H1 (cell line): ENCODE measurements around the gene MESD. TPM values are rescaled to one million over a fixed set of nuclear protein-coding genes. Genes with fewer than 3 reads are reported as not detected.

Experiments used
- CTCF ChIA-PET: fragments of 300-600 bp; sonication (Branson Sonifier 250); formaldehyde crosslinking; loops from one replicate; lab custom pipeline; 2021; ENCODE audit not compliant: partially characterized antibody; lab: Charles Lee
- POLR2A ChIA-PET: fragments of 300-600 bp; sonication (Branson Sonifier 250); formaldehyde crosslinking; loops from one replicate; lab custom pipeline; 2021; ENCODE audit warnings: inconsistent platforms; ENCODE audit not compliant: partially characterized antibody; lab: Charles Lee
- DNase-seq, 2 experiments: peaks; one replicate each; pipeline versions ENCODE4 v3.0.0 to v3.0.0-alpha.2; 2010 to 2022; ENCODE audit warnings: low spot score in 2 of 2, low read depth in 1 of 2, mixed read lengths in 1 of 2
- FAIRE-seq: peaks from 2 replicates; lab custom pipeline; 2011; peaks lifted over from hg19 to GRCh38; lab: Jason Lieb, UNC
- H2AFZ ChIP-seq: 2 replicates; pipeline ENCODE4 v1.8.1; 2012; ENCODE audit warnings: low read length, inconsistent platforms
- H2AK5ac ChIP-seq: 2 replicates; pipeline ENCODE4 v1.6.1; 2013; ENCODE audit warnings: low read depth, low read length
- H2BK120ac ChIP-seq: replicated peaks from 2 replicates; pipeline ENCODE3; 2013; ENCODE audit warnings: low read depth, low read length, inconsistent platforms
- H2BK12ac ChIP-seq: 2 replicates; pipeline ENCODE4 v1.6.1; 2013; ENCODE audit warnings: low read depth, low read length
- H2BK15ac ChIP-seq: 2 replicates; pipeline ENCODE4 v1.6.1; 2013; ENCODE audit warnings: low read length
- H2BK20ac ChIP-seq: 2 replicates; pipeline ENCODE4 v1.6.1; 2013; ENCODE audit warnings: low read length
- H2BK5ac ChIP-seq: 2 replicates; pipeline ENCODE4 v1.6.1; 2013; ENCODE audit warnings: low read depth, low read length
- H3K14ac ChIP-seq: 2 replicates; pipeline ENCODE4 v1.6.1; 2013; ENCODE audit warnings: inconsistent platforms; ENCODE audit not compliant: insufficient read length
- H3K18ac ChIP-seq: 2 replicates; pipeline ENCODE4 v1.6.1; 2013; ENCODE audit warnings: low read length; ENCODE audit errors: extremely low read depth
- H3K23ac ChIP-seq: 2 replicates; pipeline ENCODE4 v1.6.1; 2013; ENCODE audit warnings: inconsistent platforms; ENCODE audit not compliant: insufficient read length
- H3K23me2 ChIP-seq: 2 replicates; pipeline ENCODE4 v1.6.1; 2013; ENCODE audit warnings: low read depth, low read length
- H3K27ac ChIP-seq: 2 replicates; pipeline ENCODE4 v1.6.1; 2011; ENCODE audit warnings: low read depth, low read length, inconsistent platforms
- H3K27me3 ChIP-seq, 4 experiments: replicated peaks in 1 of 4; 1 replicate in 1 of 4; 2 replicates in 3 of 4; pipeline versions ENCODE4 v1.6.1 to v1.8.1; 2011 to 2013; ENCODE audit warnings: low read length in 3 of 4, mild to moderate bottlenecking in 3 of 4, inconsistent platforms in 2 of 4, mixed read lengths in 2 of 4, moderate library complexity in 1 of 4; ENCODE audit not compliant: control insufficient read depth in 3 of 4, insufficient read depth in 3 of 4; ENCODE audit errors: extremely low read depth in 1 of 4
- H3K36me3 ChIP-seq, 4 experiments: 2 replicates each; pipeline versions ENCODE4 v1.6.1 to v1.8.1; 2011 to 2013; ENCODE audit warnings: mild to moderate bottlenecking in 4 of 4, low read length in 3 of 4, moderate library complexity in 2 of 4, control low read depth in 1 of 4, inconsistent platforms in 1 of 4; ENCODE audit not compliant: insufficient read depth in 4 of 4, control insufficient read depth in 2 of 4
- H3K4ac ChIP-seq: replicated peaks from 2 replicates; pipeline ENCODE3; 2013; ENCODE audit warnings: low read length, low read depth, mixed read lengths, inconsistent platforms; ENCODE audit not compliant: insufficient read length
- H3K4me1 ChIP-seq, 4 experiments: replicated peaks in 1 of 4; 1 replicate in 1 of 4; 2 replicates in 3 of 4; pipeline versions ENCODE4 v1.6.1 to v1.8.1; 2011 to 2013; ENCODE audit warnings: low read length in 3 of 4, inconsistent platforms in 2 of 4, mixed read lengths in 1 of 4; ENCODE audit not compliant: insufficient read depth in 4 of 4, control insufficient read depth in 3 of 4
- H3K4me2 ChIP-seq, 2 experiments: 2 replicates each; pipeline versions ENCODE4 v1.6.1 to v1.8.1; 2011 to 2013; ENCODE audit warnings: low read depth in 2 of 2, low read length in 2 of 2, control low read depth in 1 of 2, inconsistent platforms in 1 of 2, mild to moderate bottlenecking in 1 of 2; ENCODE audit not compliant: insufficient read depth in 1 of 2
- H3K4me3 ChIP-seq, 4 experiments: fragments of 200-600, 300-600 bp in 1 of 4; sonication (generic), shearing (Covaris generic), sonication (Bioruptor Twin) in 1 of 4; 2 replicates each; pipeline versions ENCODE4 v1.5.1 to v1.8.1; 2011 to 2016; ENCODE audit warnings: low read length in 4 of 4, low read depth in 3 of 4, control low read depth in 2 of 4, inconsistent platforms in 2 of 4, mild to moderate bottlenecking in 2 of 4, mixed read lengths in 1 of 4, moderate library complexity in 1 of 4; ENCODE audit not compliant: insufficient read depth in 2 of 4; ENCODE audit errors: extremely low read depth in 1 of 4
- H3K56ac ChIP-seq: replicated peaks from 2 replicates; pipeline ENCODE3; 2013; ENCODE audit warnings: low read depth, mild to moderate bottlenecking, mixed read lengths, low read length, inconsistent platforms; ENCODE audit not compliant: insufficient read length
- H3K79me1 ChIP-seq: 2 replicates; pipeline ENCODE4 v1.6.1; 2013; ENCODE audit warnings: low read depth, low read length, control low read depth
- H3K79me2 ChIP-seq, 2 experiments: 2 replicates each; pipeline versions ENCODE4 v1.6.1 to v1.8.1; 2012 to 2013; ENCODE audit warnings: low read length in 2 of 2, mild to moderate bottlenecking in 2 of 2, inconsistent platforms in 1 of 2; ENCODE audit not compliant: insufficient read depth in 2 of 2, control insufficient read depth in 1 of 2
- H3K9ac ChIP-seq, 4 experiments: replicated peaks in 1 of 4; 1 replicate in 1 of 4; 2 replicates in 3 of 4; pipeline versions ENCODE4 v1.6.1 to v1.8.1; 2011 to 2013; ENCODE audit warnings: low read depth in 3 of 4, low read length in 3 of 4, control low read depth in 2 of 4, mild to moderate bottlenecking in 2 of 4, moderate library complexity in 2 of 4, inconsistent platforms in 1 of 4; ENCODE audit errors: extremely low read depth in 1 of 4
- H3K9me3 ChIP-seq, 2 experiments: 2 replicates each; pipeline versions ENCODE4 v1.6.1 to v1.8.1; 2012 to 2013; ENCODE audit warnings: mild to moderate bottlenecking in 2 of 2, moderate library complexity in 2 of 2, control low read depth in 1 of 2, inconsistent platforms in 1 of 2, low read depth in 1 of 2, low read length in 1 of 2, mixed read lengths in 1 of 2; ENCODE audit not compliant: insufficient read depth in 2 of 2
- H4K20me1 ChIP-seq, 2 experiments: replicated peaks in 1 of 2; 2 replicates each; pipeline versions ENCODE3 to v1.8.1; 2011 to 2013; ENCODE audit warnings: inconsistent platforms in 2 of 2, low read length in 2 of 2, mild to moderate bottlenecking in 1 of 2; ENCODE audit not compliant: insufficient read depth in 2 of 2, control insufficient read depth in 1 of 2
- H4K5ac ChIP-seq: 2 replicates; pipeline ENCODE4 v1.6.1; 2013; ENCODE audit warnings: low read length, low read depth, mixed read lengths, inconsistent platforms; ENCODE audit not compliant: insufficient read length
- H4K8ac ChIP-seq: 2 replicates; pipeline ENCODE4 v1.8.0; 2013; ENCODE audit warnings: mild to moderate bottlenecking, moderate library complexity, low read length, inconsistent platforms; ENCODE audit not compliant: insufficient read depth; ENCODE audit errors: extremely low read depth
- H4K91ac ChIP-seq: replicated peaks from 2 replicates; pipeline ENCODE3; 2013; ENCODE audit warnings: low read length, mixed read lengths, inconsistent platforms; ENCODE audit not compliant: insufficient read length
- ATF2 ChIP-seq: IDR thresholded peaks from 2 replicates; pipeline ENCODE4 v1.6.1; 2012; ENCODE audit warnings: low read length, inconsistent platforms
- BACH1 ChIP-seq: IDR thresholded peaks from 2 replicates; pipeline ENCODE4 v1.6.1; 2012; ENCODE audit warnings: low read length, improper control_type of control experiment
- CHD1 ChIP-seq: IDR thresholded peaks from 2 replicates; pipeline ENCODE4 v1.6.1; 2012; ENCODE audit warnings: low read depth, low read length, improper control_type of control experiment
- CREB1 ChIP-seq: IDR thresholded peaks from 2 replicates; pipeline ENCODE4 v1.6.1; 2012; ENCODE audit warnings: inconsistent platforms
- EGR1 ChIP-seq: IDR thresholded peaks from 2 replicates; pipeline ENCODE4 v1.6.1; 2011; ENCODE audit warnings: low read depth, low read length, borderline replicate concordance
- FOSL1 ChIP-seq: IDR thresholded peaks from 2 replicates; pipeline ENCODE4 v1.6.1; 2011; ENCODE audit warnings: mild to moderate bottlenecking, low read depth, low read length, moderate library complexity; ENCODE audit not compliant: insufficient read depth
- KDM5A ChIP-seq: fragments of 200-600 bp; IDR thresholded peaks from 2 replicates; pipeline ENCODE4 v1.7.1; 2012; ENCODE audit warnings: mild to moderate bottlenecking, low read length, inconsistent platforms, mixed read lengths
- MAFK ChIP-seq: IDR thresholded peaks from 2 replicates; pipeline ENCODE4 v1.6.1; 2012; ENCODE audit warnings: low read depth, mild to moderate bottlenecking, improper control_type of control experiment, low read length
- RNF2 ChIP-seq: fragments of 200-900, 300-1000 bp; sonication (generic); IDR thresholded peaks from 2 replicates; pipeline ENCODE4 v1.7.1; 2016; ENCODE audit warnings: borderline replicate concordance, low read depth, mild to moderate bottlenecking, antibody characterized with exemption, low read length; ENCODE audit not compliant: poor library complexity, severe bottlenecking; ENCODE audit errors: missing control alignments
- RXRA ChIP-seq: IDR thresholded peaks from 2 replicates; pipeline ENCODE4 v1.6.1; 2011; ENCODE audit warnings: low read depth, mild to moderate bottlenecking, low read length, moderate library complexity; ENCODE audit not compliant: insufficient read depth
- SIX5 ChIP-seq: IDR thresholded peaks from 2 replicates; pipeline ENCODE4 v1.6.1; 2011; ENCODE audit warnings: mild to moderate bottlenecking, low read depth, low read length
- SP2 ChIP-seq: IDR thresholded peaks from 2 replicates; pipeline ENCODE4 v1.6.1; 2012; ENCODE audit warnings: mild to moderate bottlenecking, low read length, inconsistent platforms
- TAF1 ChIP-seq: IDR thresholded peaks from 2 replicates; pipeline ENCODE4 v1.6.1; 2011; ENCODE audit warnings: mild to moderate bottlenecking, low read depth, low read length
- TAF7 ChIP-seq: optimal IDR thresholded peaks from 2 replicates; pipeline ENCODE3; 2011; ENCODE audit warnings: low read depth, mild to moderate bottlenecking, inconsistent platforms, low read length, moderate library complexity, borderline replicate concordance
- WGBS, 2 experiments: shearing (Covaris generic) in 1 of 2; methylation state at CpG; one replicate each; pipeline versions ENCODE4 v1.1.6 to v1.1.7; 2013 to 2015; ENCODE audit warnings: low lambda C conversion rate in 2 of 2, mixed read lengths in 2 of 2, inconsistent platforms in 1 of 2, low coverage in 1 of 2, missing lambda C conversion rate in 1 of 2; ENCODE audit not compliant: insufficient replicate concordance in 2 of 2, insufficient coverage in 1 of 2, insufficient read length in 1 of 2; ENCODE audit errors: extremely low coverage in 1 of 2, missing lambda C conversion rate in 1 of 2; 5-methylcytosine and 5-hydroxymethylcytosine counted together
- polyA plus RNA-seq, 7 experiments: library from polyadenylated mRNA; depleted of rRNA in 3 of 7; stranded (reverse) in 5 of 7; unstranded in 2 of 7; fragments of >200 nt in 5 of 7; fragments of 200-250 nt in 2 of 7; gene quantifications; 1 replicate in 5 of 7; 2 replicates in 1 of 7; 4 replicates in 1 of 7; pipeline versions ENCODE4 v1.2.1 to v1.2.3, GENCODE V29; 2011 to 2013; ENCODE audit warnings: missing spikeins in 2 of 7, mixed read lengths in 2 of 7
- total RNA-seq: library from RNA; stranded (reverse); fragmentation: NEBNext Ultra II Directional; extraction: Animal tissue kit (Norgen Biotek cat#: 25700); gene quantifications from 2 replicates; pipeline ENCODE4 v1.2.1, GENCODE V29; 2021

MESD gene
- total and polyA plus RNA-seq, 2 of the 8 experiments (the other 6 are each of a cell fraction or from before 2014, with no cell fraction given) = 11.0 to 28.3 TPM

DNA sequence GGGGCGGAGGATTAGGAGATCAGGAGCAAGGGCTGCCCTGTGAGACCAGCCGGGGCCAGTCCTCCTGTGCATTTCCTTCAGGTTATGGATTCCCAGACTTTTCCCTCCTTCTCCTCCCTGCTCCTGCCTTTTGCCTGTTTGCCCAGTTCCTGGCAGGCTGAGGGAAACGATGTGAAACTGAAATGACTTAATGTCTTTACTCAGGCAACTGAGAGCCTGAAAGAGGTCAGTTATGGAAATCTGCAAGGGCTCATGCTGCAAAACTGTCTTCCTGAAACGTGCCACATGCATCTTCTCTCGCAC, 57.2 kb downstream of the MESD start:
- H3K23ac ChIP-seq = no peak overlapping the region
- no peak overlapping the region for H3K18ac ChIP-seq
- H2BK12ac ChIP-seq = no peak overlapping the region
- no peak overlapping the region for H4K91ac ChIP-seq
- no peak overlapping the region for H2BK20ac ChIP-seq
- H3K79me1 ChIP-seq = no peaks in the 10 kb centered on the region
- POLR2A ChIA-PET = interaction anchor here (1.1 kb wide), 1 partner anchor 16 kb away, joined by 3 read pairs; no protein-coding TSS in a partner anchor
- no peak overlapping the region for H3K27ac ChIP-seq
- no peak overlapping the region for H2AK5ac ChIP-seq
- H3K27me3 ChIP-seq = no peaks in the 10 kb centered on the region
- no peak overlapping the region for H4K5ac ChIP-seq
- CTCF ChIA-PET = interaction anchor here (2.4 kb wide), 1 partner anchor 38 kb away, joined by 7 read pairs; no protein-coding TSS in a partner anchor
- H3K4ac ChIP-seq = no peak overlapping the region
- H3K9ac ChIP-seq = no peak overlapping the region
- H3K4me3 ChIP-seq = no peak overlapping the region
- H2BK15ac ChIP-seq = no peak overlapping the region
- no peaks in the 10 kb centered on the region for H3K79me2 ChIP-seq
- 90% methylated on average over 5 of the region's 5 CpGs; no CpG with 5 or more reads in 1 of the 2 experiments for WGBS, 2 experiments
- H3K4me1 ChIP-seq = peaks cover 0 to 2% (median 0%) of the 10 kb centered on the region in 4 experiments; a peak in 1 of 7 replicates
- FAIRE-seq (no peak), DNase-seq (no peak)
- H2BK5ac ChIP-seq = 0 out of 2 replicates have a peak overlapping the region, but pooled peaks have one; percentile 4
- no peaks in the 10 kb centered on the region for H3K36me3 ChIP-seq
- H4K20me1 ChIP-seq = no peaks in the 10 kb centered on the region
- no peak overlapping the region for H3K4me2 ChIP-seq
- H3K23me2 ChIP-seq = no peaks in the 10 kb centered on the region; the same call in 1 of the 2 replicates
- H3K9me3 ChIP-seq = no peaks in the 10 kb centered on the region
- H4K8ac ChIP-seq = no peak overlapping the region
- no peak overlapping the region for H2AFZ ChIP-seq
- H3K56ac ChIP-seq = no peak overlapping the region
- no peak overlapping the region for H2BK120ac ChIP-seq
- no peak overlapping the region for H3K14ac ChIP-seq
- no peak for TF ChIP-seq RNF2
- TF ChIP-seq CHD1 = no peak
- TF ChIP-seq MAFK = no peak
- TF ChIP-seq TAF1 = no peak
- no peak for TF ChIP-seq SP2
- TF ChIP-seq TAF7 = no peak
- TF ChIP-seq EGR1 = no peak
- no peak for TF ChIP-seq FOSL1
- TF ChIP-seq KDM5A = no peak
- TF ChIP-seq RXRA = no peak
- TF ChIP-seq BACH1 = no peak
- no peak for TF ChIP-seq ATF2
- TF ChIP-seq CREB1 = no peak
- no peak for TF ChIP-seq SIX5
